ENCODE results near the gene F7. TPM values are rescaled to one million over a fixed set of nuclear protein-coding genes. Genes with fewer than 3 reads are reported as not detected.

The F7 gene
- total RNA-seq, 5 donors from 2014 or later (not counting 1 experiment from before 2014, with no cell fraction given) = 0.13 to 0.23 (median 0.23) TPM; not detected in 2

- Mint-ChIP-seq H3K4me3 (no peak overlapping the region), H3K27ac (no peak overlapping the region), H3K36me3 (peaks cover 14% of the 10 kb centered on the region), H3K9me3 (no peaks in the 10 kb centered on the region), H3K27me3 (no peaks in the 10 kb centered on the region), H3K4me1 (no peaks in the 10 kb centered on the region)
- H3K36me3 ChIP-seq (ENCODE audit: control insufficient read depth in 2 of 2, extremely low read depth in 1 of 2, insufficient read depth in 1 of 2, low read length in 1 of 2) = peaks cover 0 to 11% of the 10 kb centered on the region in 2 donors
- H3K27ac ChIP-seq (ENCODE audit: low read length) = no peak overlapping the region
- H3K4me3 ChIP-seq (ENCODE audit: control insufficient read depth in 1 of 2, extremely low read depth in 1 of 2, low read length in 1 of 2) = no peak overlapping the region
- no peaks in the 10 kb centered on the region for H3K4me1 ChIP-seq (ENCODE audit: control insufficient read depth in 1 of 2, extremely low read depth in 1 of 2, insufficient read depth in 2 of 2, low read length in 2 of 2)
- H3K27me3 ChIP-seq (replicated peaks in 1 of 2; ENCODE audit: control insufficient read depth in 2 of 2, extremely low read depth in 1 of 2, insufficient read depth in 2 of 2, low read length in 1 of 2) = no peaks in the 10 kb centered on the region
- ATAC-seq (replicated peaks in 1 of 4) (no peak), DNase-seq (no peak)
- CTCF ChIA-PET = no interaction called here
- 95% methylated on average over 26 of the region's 34 CpGs for WGBS (ENCODE audit: insufficient coverage)
- H3K9me3 ChIP-seq = no peaks in the 10 kb centered on the region
- POLR2A ChIA-PET = no interaction called here
Observed at GRCh38 chr13:113060557-113061270, 44.9 kb upstream of the F7 start.

DNA sequence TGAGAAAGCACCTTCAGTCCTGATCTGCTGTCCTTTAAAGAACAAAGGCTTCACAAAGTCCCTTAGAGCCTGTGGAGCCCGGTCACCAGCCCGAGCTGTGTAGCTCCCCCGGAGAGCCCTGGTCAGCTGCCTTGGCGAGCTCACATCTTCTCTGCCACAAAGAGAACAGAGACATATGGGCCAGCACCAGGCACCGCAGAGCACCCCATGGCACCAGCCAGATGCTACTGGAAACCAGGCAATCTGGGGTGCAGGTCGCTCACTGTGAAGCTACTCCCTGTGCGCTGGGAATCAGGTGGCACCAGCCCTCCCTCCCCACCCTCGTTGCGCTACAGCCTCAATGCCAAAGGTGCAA, 44.3 kb upstream of the F7 start:
- DNase-seq (no peak), ATAC-seq (replicated peaks in 1 of 4) (no peak)
- 95% methylated on average over 6 of the region's 9 CpGs for WGBS (ENCODE audit: insufficient coverage)
- Histone ChIP-seq H3K4me1 (ENCODE audit: control insufficient read depth in 1 of 2, extremely low read depth in 1 of 2, insufficient read depth in 2 of 2, low read length in 2 of 2) (no peaks in the 10 kb centered on the region), H3K27me3 (replicated peaks in 1 of 2; ENCODE audit: control insufficient read depth in 2 of 2, extremely low read depth in 1 of 2, insufficient read depth in 2 of 2, low read length in 1 of 2) (no peaks in the 10 kb centered on the region), H3K9me3 (no peaks in the 10 kb centered on the region), H3K36me3 (ENCODE audit: control insufficient read depth in 2 of 2, extremely low read depth in 1 of 2, insufficient read depth in 1 of 2, low read length in 1 of 2) (peaks cover 0 to 15% of the 10 kb centered on the region in 2 donors), H3K27ac (ENCODE audit: low read length) (no peak overlapping the region), H3K4me3 (ENCODE audit: control insufficient read depth in 1 of 2, extremely low read depth in 1 of 2, low read length in 1 of 2) (no peak overlapping the region)
- H3K4me1 Mint-ChIP-seq = no peaks in the 10 kb centered on the region
- H3K27me3 Mint-ChIP-seq = no peaks in the 10 kb centered on the region
- CTCF ChIA-PET = no interaction called here
- H3K27ac Mint-ChIP-seq = no peak overlapping the region
- POLR2A ChIA-PET = no interaction called here
- no peak overlapping the region for H3K4me3 Mint-ChIP-seq
- H3K36me3 Mint-ChIP-seq = peaks cover 14% of the 10 kb centered on the region
- no peaks in the 10 kb centered on the region for H3K9me3 Mint-ChIP-seq

DNA sequence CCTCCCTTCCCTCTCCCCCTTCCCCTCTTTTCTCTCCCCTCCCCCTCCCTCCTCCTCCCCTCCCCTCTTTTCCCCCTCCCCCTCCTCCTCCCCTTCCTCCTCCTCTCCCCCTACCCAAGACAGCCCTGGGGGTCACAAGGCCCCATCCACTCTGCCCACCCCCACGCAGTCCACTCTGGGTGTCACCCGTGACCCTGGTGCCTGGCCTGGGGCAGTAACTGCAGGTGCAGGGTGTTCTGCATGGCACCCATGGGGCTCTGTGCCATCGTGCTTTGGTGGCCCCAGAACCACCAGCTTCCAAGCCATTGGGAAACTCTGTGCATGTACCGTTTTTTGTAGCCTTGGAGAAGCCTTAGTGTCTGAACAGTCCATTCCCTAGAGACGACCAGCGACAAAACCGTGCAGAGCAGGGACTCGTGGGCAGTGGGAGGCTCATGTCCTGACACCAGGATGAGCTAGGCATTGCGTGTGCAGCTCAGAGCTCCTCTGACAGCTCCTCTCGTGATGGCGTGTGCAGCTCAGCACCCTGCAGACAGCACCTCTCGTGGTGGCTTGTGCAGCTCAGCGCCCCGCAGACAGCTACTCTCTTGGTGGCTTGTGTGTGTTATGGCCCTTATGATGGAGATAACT, 43.7 kb upstream of the F7 start:
- Mint-ChIP-seq H3K4me3 (no peak overlapping the region), H3K36me3 (peaks cover 14% of the 10 kb centered on the region), H3K9me3 (no peaks in the 10 kb centered on the region), H3K27ac (no peak overlapping the region), H3K27me3 (no peaks in the 10 kb centered on the region), H3K4me1 (no peaks in the 10 kb centered on the region)
- ChIA-PET CTCF (no interaction called here), POLR2A (no interaction called here)
- DNase-seq (no peak), ATAC-seq (replicated peaks in 1 of 4) (no peak)
- H3K4me1 ChIP-seq (ENCODE audit: control insufficient read depth in 1 of 2, extremely low read depth in 1 of 2, insufficient read depth in 2 of 2, low read length in 2 of 2) = no peaks in the 10 kb centered on the region
- peaks cover 0 to 17% of the 10 kb centered on the region in 2 donors for H3K36me3 ChIP-seq (ENCODE audit: control insufficient read depth in 2 of 2, extremely low read depth in 1 of 2, insufficient read depth in 1 of 2, low read length in 1 of 2)
- no peak overlapping the region for H3K4me3 ChIP-seq (ENCODE audit: control insufficient read depth in 1 of 2, extremely low read depth in 1 of 2, low read length in 1 of 2)
- WGBS (ENCODE audit: insufficient coverage) = 91% methylated on average over 10 of the region's 14 CpGs
- no peaks in the 10 kb centered on the region for H3K27me3 ChIP-seq (replicated peaks in 1 of 2; ENCODE audit: control insufficient read depth in 2 of 2, extremely low read depth in 1 of 2, insufficient read depth in 2 of 2, low read length in 1 of 2)
- no peaks in the 10 kb centered on the region for H3K9me3 ChIP-seq
- no peak overlapping the region for H3K27ac ChIP-seq (ENCODE audit: low read length)

- H3K27ac Mint-ChIP-seq = no peak overlapping the region
- ATAC-seq (replicated peaks in 1 of 4) (no peak), DNase-seq (no peak)
- H3K4me3 Mint-ChIP-seq = no peak overlapping the region
- no peaks in the 10 kb centered on the region for H3K4me1 Mint-ChIP-seq
- no peaks in the 10 kb centered on the region for H3K4me1 ChIP-seq (ENCODE audit: control insufficient read depth in 1 of 2, extremely low read depth in 1 of 2, insufficient read depth in 2 of 2, low read length in 2 of 2)
- ChIA-PET POLR2A (no interaction called here), CTCF (no interaction called here)
- H3K27ac ChIP-seq (ENCODE audit: low read length) = no peak overlapping the region
- no peak overlapping the region for H3K4me3 ChIP-seq (ENCODE audit: control insufficient read depth in 1 of 2, extremely low read depth in 1 of 2, low read length in 1 of 2)
- H3K27me3 ChIP-seq (replicated peaks in 1 of 2; ENCODE audit: control insufficient read depth in 2 of 2, extremely low read depth in 1 of 2, insufficient read depth in 2 of 2, low read length in 1 of 2) = no peaks in the 10 kb centered on the region
- no peaks in the 10 kb centered on the region for H3K9me3 ChIP-seq
- H3K36me3 Mint-ChIP-seq = peaks cover 14% of the 10 kb centered on the region
- H3K27me3 Mint-ChIP-seq = no peaks in the 10 kb centered on the region
- no peaks in the 10 kb centered on the region for H3K9me3 Mint-ChIP-seq
- WGBS (ENCODE audit: insufficient coverage) = 92% methylated on average over 2 of the region's 14 CpGs
- H3K36me3 ChIP-seq (ENCODE audit: control insufficient read depth in 2 of 2, extremely low read depth in 1 of 2, insufficient read depth in 1 of 2, low read length in 1 of 2) = peaks cover 0 to 17% of the 10 kb centered on the region in 2 donors
Observed at GRCh38 chr13:113062691-113063090, 42.9 kb upstream of the F7 start.

DNA sequence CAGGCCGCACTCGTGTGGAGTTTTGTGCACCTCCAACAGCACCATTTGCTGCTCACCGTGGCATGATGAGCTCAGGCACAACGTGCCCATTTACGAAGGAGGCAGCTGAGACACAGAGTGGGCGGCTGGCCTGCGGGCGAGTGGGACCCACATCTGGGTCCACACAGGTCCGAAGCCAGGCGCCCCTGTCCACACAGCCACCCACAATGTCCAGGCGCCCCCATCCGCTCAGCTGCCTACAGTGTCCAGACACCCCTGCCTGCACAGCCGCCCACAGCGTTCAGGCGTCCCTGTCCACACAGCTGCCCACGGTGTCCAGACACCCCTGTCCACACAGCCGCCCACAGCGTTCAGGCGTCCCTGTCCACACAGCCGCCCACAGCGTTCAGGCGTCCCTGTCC, 42.5 kb upstream of the F7 start:
- ChIA-PET CTCF (no interaction called here), POLR2A (no interaction called here)
- Mint-ChIP-seq H3K27ac (no peak overlapping the region), H3K36me3 (peaks cover 14% of the 10 kb centered on the region), H3K9me3 (no peaks in the 10 kb centered on the region), H3K27me3 (no peaks in the 10 kb centered on the region), H3K4me1 (no peaks in the 10 kb centered on the region), H3K4me3 (no peak overlapping the region)
- ATAC-seq (replicated peaks in 1 of 4) = no peak
- H3K36me3 ChIP-seq (ENCODE audit: control insufficient read depth in 2 of 2, extremely low read depth in 1 of 2, insufficient read depth in 1 of 2, low read length in 1 of 2) = peaks cover 0 to 17% of the 10 kb centered on the region in 2 donors
- H3K27ac ChIP-seq (ENCODE audit: low read length) = no peak overlapping the region
- WGBS (ENCODE audit: insufficient coverage) = 90% methylated on average over 21 of the region's 22 CpGs
- DNase-seq = no peak
- H3K4me1 ChIP-seq (ENCODE audit: control insufficient read depth in 1 of 2, extremely low read depth in 1 of 2, insufficient read depth in 2 of 2, low read length in 2 of 2) = no peaks in the 10 kb centered on the region
- H3K27me3 ChIP-seq (replicated peaks in 1 of 2; ENCODE audit: control insufficient read depth in 2 of 2, extremely low read depth in 1 of 2, insufficient read depth in 2 of 2, low read length in 1 of 2) = no peaks in the 10 kb centered on the region
- H3K9me3 ChIP-seq = no peaks in the 10 kb centered on the region
- no peak overlapping the region for H3K4me3 ChIP-seq (ENCODE audit: control insufficient read depth in 1 of 2, extremely low read depth in 1 of 2, low read length in 1 of 2)

GRCh38 chr13:113064000-113064533, 41.5 kb upstream of the F7 start:
- Mint-ChIP-seq H3K27me3 (no peaks in the 10 kb centered on the region), H3K27ac (no peak overlapping the region), H3K9me3 (no peaks in the 10 kb centered on the region), H3K36me3 (peaks cover 14% of the 10 kb centered on the region), H3K4me3 (no peak overlapping the region), H3K4me1 (no peaks in the 10 kb centered on the region)
- WGBS (ENCODE audit: insufficient coverage) = 95% methylated on average over 10 of the region's 29 CpGs
- Histone ChIP-seq H3K27me3 (replicated peaks in 1 of 2; ENCODE audit: control insufficient read depth in 2 of 2, extremely low read depth in 1 of 2, insufficient read depth in 2 of 2, low read length in 1 of 2) (no peaks in the 10 kb centered on the region), H3K27ac (ENCODE audit: low read length) (no peak overlapping the region), H3K4me3 (ENCODE audit: control insufficient read depth in 1 of 2, extremely low read depth in 1 of 2, low read length in 1 of 2) (no peak overlapping the region), H3K4me1 (ENCODE audit: control insufficient read depth in 1 of 2, extremely low read depth in 1 of 2, insufficient read depth in 2 of 2, low read length in 2 of 2) (no peaks in the 10 kb centered on the region), H3K36me3 (ENCODE audit: control insufficient read depth in 2 of 2, extremely low read depth in 1 of 2, insufficient read depth in 1 of 2, low read length in 1 of 2) (peaks cover 0 to 17% of the 10 kb centered on the region in 2 donors), H3K9me3 (no peaks in the 10 kb centered on the region)
- ATAC-seq (replicated peaks in 1 of 4) (no peak), DNase-seq (no peak)
- POLR2A ChIA-PET = interaction anchor here in 1 of 2 donors (0.6 kb wide), 1 partner anchor 28 kb away, joined by 3 read pairs; no protein-coding TSS in a partner anchor
- CTCF ChIA-PET = no interaction called here

All from T-cell (primary cell).